Esophagus muscularis mucosa (tissue), 3 donors: ENCODE measurements around the gene SHOC2.

ENCODE experiments used
- CTCF ChIP-seq, 3 experiments: fragments of 200-600 bp in 2 of 3; fragments of 450-650 bp in 1 of 3; sonication (generic) in 2 of 3; IDR thresholded peaks; one replicate each; pipeline ENCODE4 v1.5.1; 2017 to 2019; ENCODE audit warnings: antibody characterized with exemption in 3 of 3, mild to moderate bottlenecking in 2 of 3, moderate library complexity in 1 of 3
- POLR2A ChIP-seq: fragments of 450-650 bp; IDR thresholded peaks from one replicate; pipeline ENCODE4 v1.6.1; 2017; ENCODE audit warnings: antibody characterized with exemption, moderate library complexity, mild to moderate bottlenecking, low read depth

GRCh38 chr10:111039522-111039921, 120.1 kb downstream of the SHOC2 start:
- TF ChIP-seq POLR2A (no peak), CTCF (IDR thresholded peaks at IDR 0.05) (no peak)
